CD4-positive, alpha-beta T cell treated with Interleukin-6 for 4 hours (primary cell): Measurements from ENCODE around the gene ATG9A.

Experiments
- DNase-seq: peaks from one replicate; pipeline ENCODE4 v3.0.0-alpha.2; 2020; ENCODE audit warnings: mixed read lengths

ATG9A gene

GRCh38 chr2:219175928-219176817 lies 53.3 kb downstream of the ATG9A start:
- peak; percentile 37 for DNase-seq

GRCh38 chr2:219175486-219175885 lies 54.0 kb downstream of the ATG9A start:
- no peak for DNase-seq

- DNase-seq, result no peak
Observed at GRCh38 chr2:219174801-219175200, 54.6 kb downstream of the ATG9A start.

GRCh38 chr2:219174146-219174545 lies 55.3 kb downstream of the ATG9A start:
- no peak for DNase-seq

- no peak for DNase-seq
Observed at GRCh38 chr2:219173176-219173575, 56.3 kb downstream of the ATG9A start.

GRCh38 chr2:219172231-219173154 lies 56.9 kb downstream of the ATG9A start:
- DNase-seq, result no peak

- peak; percentile 56 for DNase-seq
Observed at GRCh38 chr2:219171231-219171651, 58.2 kb downstream of the ATG9A start.

- no peak for DNase-seq
Observed at GRCh38 chr2:219169930-219170654, 59.3 kb downstream of the ATG9A start, which contains the start of gene SLC23A3. Gene SLC23A3 (minus strand): TSS chr2:219170029. CDS start chr2:219169984, 45 bp downstream.
